ENCODE measurements around the gene SYTL5.

- no peak for TF ChIP-seq CTCF (IDR thresholded peaks at IDR 0.05)
- TF ChIP-seq POLR2A (IDR thresholded peaks at IDR 0.05): no peak
These were observed 19.5 kb upstream of the SYTL5 start for GRCh38 chrX:37986893-37987292.
